K562 (cell line): ENCODE data around the gene FEN1. TPM values are rescaled to one million over a fixed set of nuclear protein-coding genes. Genes with fewer than 3 reads are reported as not detected.

ENCODE experiments used
- ARNT ChIP-seq, 2 experiments: fragments of 450-650 bp; IDR thresholded peaks; 2 replicates each; pipeline ENCODE4 v1.6.1; 2016; ENCODE audit warnings: mild to moderate bottlenecking in 1 of 2
- DMBX1 ChIP-seq: fragments of 250-450 bp; sonication (Bioruptor Pico); IDR thresholded peaks from 2 replicates; pipeline ENCODE4 v1.8.0; 2022; ENCODE audit warnings: inconsistent platforms, mild to moderate bottlenecking, moderate library complexity, borderline replicate concordance
- ELF4 ChIP-seq: fragments of 450-650 bp; formaldehyde crosslinking; IDR thresholded peaks from 2 replicates; pipeline ENCODE4 v1.4.0; 2022; ENCODE audit warnings: missing genetic modification characterization
- ESRRB ChIP-seq: fragments of 250-450 bp; sonication (Bioruptor Pico); IDR thresholded peaks from 2 replicates; pipeline ENCODE4 v1.5.0; 2020; ENCODE audit warnings: mild to moderate bottlenecking, moderate library complexity, borderline replicate concordance
- FOXA3 ChIP-seq, 2 experiments: fragments of 450-650 bp in 1 of 2; sonication (generic) in 1 of 2; formaldehyde crosslinking; IDR thresholded peaks in 1 of 2; conservative IDR thresholded peaks in 1 of 2; 2 replicates each; pipeline versions ENCODE4 v1.4.0 to v1.8.0; 2020 to 2022; ENCODE audit warnings: mild to moderate bottlenecking in 2 of 2, missing genetic modification reagents in 1 of 2
- NFE2 ChIP-seq: IDR thresholded peaks from 2 replicates; pipeline ENCODE4 v1.6.1; 2014; ENCODE audit warnings: antibody characterized with exemption, low read depth
- NONO ChIP-seq, 2 experiments: fragments of 200-400 bp in 1 of 2; fragments of 450-650 bp in 1 of 2; formaldehyde crosslinking in 1 of 2; IDR thresholded peaks; 2 replicates each; pipeline ENCODE4 v1.6.1; 2017; ENCODE audit warnings: low read depth in 2 of 2, mild to moderate bottlenecking in 2 of 2, moderate library complexity in 2 of 2, low read length in 1 of 2
- NR4A1 ChIP-seq, 2 experiments: fragments of 250-450 bp in 1 of 2; fragments of 450-650 bp in 1 of 2; sonication (Bioruptor Pico) in 1 of 2; IDR thresholded peaks; 2 replicates each; pipeline versions ENCODE4 v1.4.0 to v1.6.1; 2016 to 2020; ENCODE audit warnings: mild to moderate bottlenecking in 2 of 2, missing compliant biosample characterization in 1 of 2, missing genetic modification characterization in 1 of 2, moderate library complexity in 1 of 2
- POLR2H ChIP-seq: IDR thresholded peaks from 2 replicates; pipeline ENCODE4 v1.6.1; 2016; ENCODE audit warnings: missing genetic modification characterization, low read depth, mild to moderate bottlenecking, control low read depth, missing compliant biosample characterization, moderate library complexity
- RFX1 ChIP-seq: fragments of 450-650 bp; IDR thresholded peaks from 2 replicates; pipeline ENCODE4 v1.6.1; 2016; ENCODE audit warnings: mild to moderate bottlenecking, moderate library complexity
- TCF15 ChIP-seq: fragments of 250-450 bp; sonication (Bioruptor Pico); IDR thresholded peaks from 2 replicates; pipeline ENCODE4 v1.8.0; 2022; ENCODE audit warnings: moderate library complexity, mild to moderate bottlenecking, inconsistent platforms
- ZNF318 ChIP-seq, 2 experiments: fragments of 450-650 bp; IDR thresholded peaks; 2 replicates each; pipeline ENCODE4 v1.6.1; 2016; ENCODE audit warnings: mild to moderate bottlenecking in 2 of 2, borderline replicate concordance in 1 of 2, low read depth in 1 of 2, moderate library complexity in 1 of 2
- ZNF436 ChIP-seq: fragments of 250-450, 450-650 bp; sonication (Bioruptor Pico); formaldehyde crosslinking; IDR thresholded peaks from 2 replicates; pipeline ENCODE4 v1.7.0; 2020; ENCODE audit warnings: mild to moderate bottlenecking
- ZNF512 ChIP-seq: IDR thresholded peaks from 2 replicates; pipeline ENCODE4 v1.6.1; 2016; ENCODE audit warnings: missing genetic modification characterization, missing compliant biosample characterization
- ZNF644 ChIP-seq: fragments of 200-800 bp; sonication (Bioruptor generic); IDR thresholded peaks from 2 replicates; pipeline ENCODE4 v1.6.1; 2016; ENCODE audit warnings: low read depth, missing genetic modification characterization, missing compliant biosample characterization
- polyA plus RNA-seq, 8 experiments: library from polyadenylated mRNA; depleted of rRNA in 4 of 8; stranded (reverse) in 5 of 8; unstranded in 3 of 8; fragments of >200 nt; fragmentation: Nextera tagmentation in 2 of 8; fragmentation: Illumina TruSeq in 1 of 8; extraction: Ambion mirVana in 2 of 8; extraction: Trizol in 1 of 8; gene quantifications; 2 replicates each; pipeline versions ENCODE4 v1.2.1 to v1.2.3, GENCODE V29; 2011 to 2014; ENCODE audit warnings: inconsistent platforms in 1 of 8, missing spikeins in 1 of 8
- total RNA-seq, 7 experiments: library from RNA; depleted of rRNA in 6 of 7; stranded (reverse); fragments of >200 nt in 6 of 7; fragmentation: Illumina TruSeq in 2 of 7; extraction: Trizol in 2 of 7; gene quantifications; 2 replicates each; pipeline versions ENCODE4 v1.2.1 to v1.2.3, GENCODE V29; 2011 to 2021; ENCODE audit warnings: low replicate concordance in 1 of 7

FEN1 gene
- total and polyA plus RNA-seq, 9 of the 15 experiments (the other 6 are each of a cell fraction or from before 2014, with no cell fraction given), result 58.1 to 156 (median 137) TPM

- TF ChIP-seq ZNF318 (IDR thresholded peaks at IDR 0.05; ENCODE audit: borderline replicate concordance in 1 of 2, low read depth in 1 of 2), result no peak
- TF ChIP-seq NFE2, result no peak
- TF ChIP-seq POLR2H (tag), result peak; percentile 79
- no peak for TF ChIP-seq ZNF436 (CRISPR knock-in tag)
- no peak for TF ChIP-seq RFX1
- no peak for TF ChIP-seq NONO (IDR thresholded peaks at IDR 0.05; ENCODE audit: low read depth in 2 of 2, low read length in 1 of 2)
- TF ChIP-seq DMBX1 (CRISPR knock-in tag), result peak; percentile 85
- TF ChIP-seq FOXA3 (CRISPR knock-in tag; conservative IDR thresholded peaks at IDR 0.05 in 1 of 2, IDR thresholded peaks at IDR 0.05 in 1 of 2), result no peak
- TF ChIP-seq ZNF512 (tag), result no peak
- no peak for TF ChIP-seq TCF15 (CRISPR knock-in tag)
- TF ChIP-seq NR4A1 (CRISPR knock-in tag; IDR thresholded peaks at IDR 0.05), result peak; percentile 96
- peak; percentile 95 for TF ChIP-seq NR4A1 (tag; IDR thresholded peaks at IDR 0.05)
- TF ChIP-seq ELF4 (CRISPR knock-in tag), result no peak
- TF ChIP-seq ARNT (IDR thresholded peaks at IDR 0.05), result peak; percentile 54 to 64; a peak in 2 of 4 replicates
- TF ChIP-seq ESRRB (CRISPR knock-in tag), result 0 out of 2 replicates have a peak, but pooled peaks have one; percentile 54
- TF ChIP-seq ZNF644 (tag), result peak; percentile 81
Observed at GRCh38 chr11:61834278-61835048, 41.8 kb downstream of the FEN1 start (continued).
